ENCODE data around the gene ENTPD2.

DNA sequence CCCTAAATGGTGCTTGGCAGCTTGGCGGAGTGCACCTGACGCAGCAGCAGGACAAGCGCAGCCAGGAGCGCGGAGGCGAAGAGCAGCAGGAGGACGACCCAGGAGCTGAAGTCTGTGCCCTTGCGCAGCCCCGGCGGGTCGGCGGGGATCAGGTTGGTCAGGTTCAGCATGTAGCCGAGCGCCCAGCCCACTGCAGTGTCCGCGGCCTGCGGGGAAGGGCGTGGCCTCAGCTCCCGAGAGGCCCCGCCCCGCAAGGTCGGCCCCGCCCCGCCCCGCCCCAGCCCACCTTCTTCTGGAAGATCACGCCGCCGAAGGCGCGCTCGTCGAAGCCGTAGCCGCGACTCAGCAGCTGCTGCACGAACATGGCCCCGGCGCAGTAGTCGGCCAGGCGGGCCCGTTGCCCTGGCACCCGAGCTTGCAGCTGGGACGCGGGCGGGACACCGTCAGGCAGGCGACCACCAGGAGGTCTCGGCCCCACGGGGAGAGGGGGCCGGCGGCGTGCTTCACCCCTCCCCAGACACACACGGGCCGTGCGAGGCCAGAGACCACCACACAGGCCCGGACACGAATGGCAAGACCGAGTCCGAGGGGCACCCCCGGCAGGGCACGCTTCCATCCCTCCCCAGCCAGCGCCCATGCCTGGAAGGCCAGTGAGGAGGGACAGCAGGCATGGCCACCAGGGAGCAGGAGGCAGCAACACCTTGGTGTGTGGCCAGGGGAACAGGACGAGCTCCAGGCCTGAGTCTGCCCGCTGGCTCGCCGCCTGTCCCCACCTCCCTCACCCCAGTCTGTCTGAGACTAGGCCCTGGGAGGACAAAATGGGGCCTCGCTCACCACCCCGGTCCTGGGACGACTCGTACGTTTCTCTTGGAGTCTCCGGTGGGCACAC, 5.0 kb downstream of the ENTPD2 start:
- TF ChIP-seq, protein P1, sequence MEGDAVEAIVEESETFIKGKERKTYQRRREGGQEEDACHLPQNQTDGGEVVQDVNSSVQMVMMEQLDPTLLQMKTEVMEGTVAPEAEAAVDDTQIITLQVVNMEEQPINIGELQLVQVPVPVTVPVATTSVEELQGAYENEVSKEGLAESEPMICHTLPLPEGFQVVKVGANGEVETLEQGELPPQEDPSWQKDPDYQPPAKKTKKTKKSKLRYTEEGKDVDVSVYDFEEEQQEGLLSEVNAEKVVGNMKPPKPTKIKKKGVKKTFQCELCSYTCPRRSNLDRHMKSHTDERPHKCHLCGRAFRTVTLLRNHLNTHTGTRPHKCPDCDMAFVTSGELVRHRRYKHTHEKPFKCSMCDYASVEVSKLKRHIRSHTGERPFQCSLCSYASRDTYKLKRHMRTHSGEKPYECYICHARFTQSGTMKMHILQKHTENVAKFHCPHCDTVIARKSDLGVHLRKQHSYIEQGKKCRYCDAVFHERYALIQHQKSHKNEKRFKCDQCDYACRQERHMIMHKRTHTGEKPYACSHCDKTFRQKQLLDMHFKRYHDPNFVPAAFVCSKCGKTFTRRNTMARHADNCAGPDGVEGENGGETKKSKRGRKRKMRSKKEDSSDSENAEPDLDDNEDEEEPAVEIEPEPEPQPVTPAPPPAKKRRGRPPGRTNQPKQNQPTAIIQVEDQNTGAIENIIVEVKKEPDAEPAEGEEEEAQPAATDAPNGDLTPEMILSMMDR (IDR thresholded peaks at IDR 0.05) = no peak
- TF ChIP-seq POLR2A (IDR thresholded peaks at IDR 0.05) = no peak

Data from adrenal gland (tissue), 5 donors.